SKM-1 (cell line): ENCODE results near the gene MCTS1.
"Not testable (repeated sequence)": the region's sequence is repeated elsewhere in the genome, so short reads cannot be mapped to it uniquely, and the experiment has no call there.

ENCODE experiments used
- DNase-seq: peaks from one replicate; lab custom pipeline; 2025; ENCODE audit not compliant: unreplicated experiment; lab: John Stamatoyannopoulos, UW

Gene MCTS1, protein sequence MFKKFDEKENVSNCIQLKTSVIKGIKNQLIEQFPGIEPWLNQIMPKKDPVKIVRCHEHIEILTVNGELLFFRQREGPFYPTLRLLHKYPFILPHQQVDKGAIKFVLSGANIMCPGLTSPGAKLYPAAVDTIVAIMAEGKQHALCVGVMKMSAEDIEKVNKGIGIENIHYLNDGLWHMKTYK

DNA sequence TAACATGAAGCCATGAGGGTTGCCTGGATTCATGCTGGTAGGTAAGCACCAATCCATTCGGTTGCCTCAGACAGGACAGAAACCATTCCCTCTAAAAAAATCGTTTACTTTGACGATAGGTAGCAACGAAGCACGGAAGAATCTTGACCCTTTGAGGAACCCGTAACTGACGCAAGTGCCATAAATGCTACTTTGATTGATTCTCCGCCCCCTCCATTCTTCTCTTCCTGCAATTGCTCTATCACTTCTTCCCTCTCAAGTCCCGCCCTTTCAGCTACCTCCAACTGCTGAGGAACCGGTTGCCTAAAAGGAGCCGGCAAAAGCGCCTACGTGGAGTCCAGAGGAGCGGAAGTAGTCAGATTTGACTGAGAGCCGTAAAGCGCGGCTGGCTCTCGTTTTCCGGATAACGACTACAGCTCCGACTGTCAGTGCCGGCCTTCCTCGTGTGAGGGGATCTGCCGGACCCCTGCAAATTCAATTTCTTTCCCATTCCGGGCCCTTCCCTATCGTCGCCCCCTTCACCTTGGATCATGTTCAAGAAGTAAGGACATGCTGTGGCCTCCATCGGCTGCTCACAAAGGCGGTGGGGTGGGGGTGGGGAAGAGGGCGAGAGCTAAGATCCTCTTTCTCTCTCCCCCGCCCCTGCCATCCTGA is at the start of gene MCTS1:
Gene MCTS1, plus strand, starts transcription at position 395 of the 654 bp plus-strand sequence. Its CDS starts 136 bp downstream, at position 531.
- peak; percentile 77 for DNase-seq

DNA sequence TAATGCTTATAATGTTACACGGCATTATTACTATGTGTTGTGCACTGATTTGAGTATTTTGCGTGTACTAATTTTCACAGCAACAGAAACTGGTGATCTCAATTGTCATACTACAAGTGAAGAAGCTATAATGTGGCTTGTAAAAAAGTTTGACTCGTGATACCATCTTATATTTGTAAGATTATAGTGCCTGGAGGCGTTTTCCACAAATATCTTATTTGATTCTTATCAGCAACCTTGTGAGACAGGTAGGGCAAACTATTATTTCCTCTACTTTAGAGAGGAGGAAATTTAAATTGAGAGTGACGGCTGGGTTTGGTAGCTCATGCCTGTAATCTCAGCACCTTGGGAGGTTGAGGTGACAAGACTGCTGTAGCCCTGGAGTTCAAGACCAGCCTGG is 47.6 kb upstream of the MCTS1 start:
- DNase-seq: no peak

DNA sequence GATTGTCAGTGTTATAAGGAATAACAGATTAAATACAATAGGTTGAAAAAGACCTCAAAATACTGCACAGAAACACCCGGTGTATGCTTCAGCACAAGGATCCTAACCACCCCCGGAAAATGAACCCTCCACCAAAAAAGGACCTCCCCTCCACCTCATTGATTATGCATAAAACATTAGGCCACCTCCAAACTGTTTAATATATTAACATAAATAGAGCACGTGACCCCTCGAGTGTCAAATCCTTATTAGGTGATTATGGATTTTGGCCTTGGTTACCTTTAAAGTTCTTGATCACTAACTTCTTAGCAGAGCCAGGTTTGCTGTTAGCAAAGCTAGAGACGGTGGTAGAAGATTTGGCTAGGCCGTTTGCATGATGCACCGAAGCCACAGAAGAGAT is 44.1 kb upstream of the MCTS1 start:
- DNase-seq: no peak

DNA sequence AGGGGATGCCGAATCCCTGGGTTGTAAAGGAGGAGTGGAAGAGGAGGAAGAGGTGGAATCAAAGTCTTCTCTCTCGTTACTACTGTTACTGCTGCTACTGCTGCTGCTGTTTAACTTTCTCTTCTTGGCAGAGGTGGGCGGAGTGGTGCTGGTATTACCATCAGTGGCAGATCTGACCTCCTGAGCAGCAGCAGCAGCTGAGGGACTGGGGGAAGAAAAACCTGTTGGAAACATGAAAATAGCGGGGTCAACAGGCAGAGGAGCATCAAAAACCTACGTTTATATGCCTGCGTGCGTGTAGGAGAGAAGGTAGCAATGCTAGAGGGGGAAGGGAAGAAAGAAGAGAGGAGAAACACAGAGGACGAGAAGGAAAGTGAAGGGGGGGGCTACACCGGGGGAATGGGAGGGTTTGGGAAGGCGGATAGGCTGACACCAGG is 43.5 kb upstream of the MCTS1 start:
- peak; percentile 0 for DNase-seq

DNA sequence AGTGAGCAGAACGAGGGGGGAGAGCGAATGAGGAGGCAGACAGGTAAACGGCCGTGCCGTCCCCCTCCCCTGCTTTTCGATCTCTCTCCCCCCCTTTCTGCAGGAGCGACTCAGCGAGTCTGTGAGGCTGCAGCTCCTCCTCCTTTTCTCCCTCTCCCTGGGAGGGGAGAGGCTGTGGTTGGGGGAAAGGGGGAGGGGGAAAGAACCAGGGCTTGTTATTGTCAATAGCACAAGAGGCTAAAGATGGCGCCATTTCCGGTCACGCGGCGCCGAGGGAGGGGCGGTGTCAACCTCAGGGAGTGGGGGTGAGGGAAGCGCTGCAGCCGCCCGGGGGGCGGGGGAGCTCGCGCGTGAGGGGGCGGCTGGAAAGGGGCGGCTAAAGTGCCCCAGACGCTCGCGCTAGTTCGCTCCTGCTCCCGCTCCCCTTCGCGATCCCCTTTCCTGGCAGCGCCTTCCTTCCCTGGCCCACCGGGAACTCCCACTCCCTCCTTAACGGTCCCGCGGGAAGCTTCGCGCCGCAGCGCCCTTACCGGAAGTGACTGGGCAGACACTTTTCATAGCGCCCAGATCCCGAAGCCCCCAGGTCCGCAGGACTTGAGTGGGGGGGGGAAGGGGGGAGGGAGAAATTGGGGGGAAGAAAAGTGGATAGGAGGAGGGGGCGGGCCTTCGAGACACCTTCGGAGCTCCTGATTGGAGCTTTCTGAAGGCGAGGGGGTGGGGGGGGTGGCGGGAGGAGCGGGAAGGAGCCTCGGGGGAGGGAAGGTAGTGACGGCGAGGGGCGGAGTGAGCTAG is 42.9 kb upstream of the MCTS1 start, which contains the start of gene CUL4B:
Gene CUL4B, minus strand, starts transcription at position 121 of the 792 bp plus-strand sequence. CDS start 324 bp downstream, outside the sequence.
- DNase-seq: peak; percentile 42

DNA sequence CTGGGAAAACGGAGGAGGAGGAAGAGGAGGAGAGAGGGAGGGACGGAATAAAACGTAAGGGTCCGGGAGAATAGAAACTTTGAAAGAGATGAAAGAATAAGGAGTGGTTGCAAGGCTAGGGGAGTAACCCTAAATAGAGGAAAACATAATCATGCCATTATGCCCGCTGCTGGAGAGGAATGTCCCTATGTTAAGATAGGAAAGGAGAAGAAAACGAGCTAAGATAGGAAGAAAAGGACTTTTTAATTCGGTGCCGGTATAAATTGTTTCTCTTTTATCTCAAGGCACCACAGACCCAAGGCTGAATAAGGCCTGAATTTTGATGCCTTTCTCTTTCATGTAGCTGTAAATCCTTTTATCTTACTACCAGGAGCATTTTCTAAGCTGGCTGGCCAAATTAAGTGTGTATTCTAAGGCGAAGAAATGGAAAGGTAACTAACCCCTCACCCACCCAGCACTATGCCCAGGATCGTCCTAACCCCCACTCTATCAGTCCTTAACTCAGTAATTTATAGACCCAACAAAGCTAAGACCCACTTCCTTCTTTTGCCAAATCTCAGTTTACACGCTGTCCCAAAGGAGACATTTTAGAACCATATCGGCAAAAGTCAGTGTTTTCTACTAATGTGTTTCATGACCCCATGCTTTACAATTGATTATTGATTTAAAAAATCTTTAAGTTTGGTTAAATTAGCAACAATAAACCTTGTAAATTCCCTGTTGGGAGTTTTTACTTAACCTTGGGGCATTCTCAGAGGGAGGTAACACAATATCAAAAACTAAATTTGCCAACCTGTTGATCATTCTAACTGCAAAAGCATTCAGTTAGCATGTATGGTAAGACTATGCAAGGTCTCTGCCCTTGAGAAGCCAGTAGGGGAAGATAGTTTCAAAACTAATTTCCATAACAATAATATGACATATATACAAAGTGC is 42.0 kb upstream of the MCTS1 start:
- DNase-seq: no peak

DNA sequence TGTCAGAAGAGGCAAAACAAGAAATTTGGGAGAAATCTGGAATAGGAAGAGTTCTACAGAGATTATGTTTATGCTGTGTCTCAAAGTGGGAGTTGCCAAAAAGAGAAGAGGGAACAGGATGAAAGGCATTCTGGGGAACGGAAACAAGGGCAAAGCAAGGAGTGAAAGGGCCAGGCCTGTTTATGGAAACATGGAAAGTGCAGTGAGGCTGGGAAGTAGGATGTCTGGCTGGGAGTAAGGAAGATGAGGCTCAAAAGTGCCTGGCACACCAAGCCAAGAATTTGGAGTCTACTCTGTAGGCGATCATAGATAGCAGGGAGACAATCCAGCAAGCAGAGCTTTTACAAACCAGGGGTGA is 41.4 kb upstream of the MCTS1 start:
- DNase-seq: no peak

DNA sequence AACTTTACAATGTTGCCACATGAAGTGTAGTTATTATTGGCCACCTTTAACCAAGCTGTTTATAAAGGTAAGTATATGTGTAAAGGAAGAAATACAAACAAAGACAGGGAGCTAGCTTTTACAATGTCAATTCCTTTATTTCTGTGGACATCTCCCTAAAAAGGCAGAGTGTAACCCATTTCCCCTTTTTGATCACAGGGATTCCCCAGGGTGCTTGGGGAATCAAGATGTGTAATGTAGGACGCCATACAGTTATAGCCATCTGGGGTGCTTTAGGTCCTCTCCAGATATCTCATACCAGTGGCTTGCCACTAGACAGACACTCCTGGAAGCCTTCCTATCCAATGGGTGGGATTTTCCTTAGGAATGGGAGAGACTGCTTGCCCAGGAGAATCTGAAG is 39.0 kb upstream of the MCTS1 start:
- no peak for DNase-seq

DNA sequence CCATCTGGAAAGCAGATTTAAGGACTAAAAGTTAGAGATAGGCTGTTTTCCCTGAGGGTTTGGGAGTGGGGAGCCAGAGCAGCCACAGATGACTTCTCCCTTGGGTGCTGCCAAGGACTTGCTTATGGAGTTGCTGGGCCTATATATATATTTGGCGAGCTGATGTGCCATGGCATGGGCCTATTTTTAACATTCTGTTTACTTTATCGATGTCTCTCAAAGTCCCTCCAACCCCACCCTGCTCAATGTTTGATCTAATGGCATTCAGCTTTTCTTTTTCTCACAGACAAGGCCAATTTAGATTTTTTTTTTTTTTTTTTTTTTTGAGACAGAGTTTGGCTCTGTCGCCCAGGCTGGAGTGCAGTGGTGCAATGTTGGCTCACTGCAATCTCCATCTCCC is 37.1 kb upstream of the MCTS1 start:
- no peak for DNase-seq

DNA sequence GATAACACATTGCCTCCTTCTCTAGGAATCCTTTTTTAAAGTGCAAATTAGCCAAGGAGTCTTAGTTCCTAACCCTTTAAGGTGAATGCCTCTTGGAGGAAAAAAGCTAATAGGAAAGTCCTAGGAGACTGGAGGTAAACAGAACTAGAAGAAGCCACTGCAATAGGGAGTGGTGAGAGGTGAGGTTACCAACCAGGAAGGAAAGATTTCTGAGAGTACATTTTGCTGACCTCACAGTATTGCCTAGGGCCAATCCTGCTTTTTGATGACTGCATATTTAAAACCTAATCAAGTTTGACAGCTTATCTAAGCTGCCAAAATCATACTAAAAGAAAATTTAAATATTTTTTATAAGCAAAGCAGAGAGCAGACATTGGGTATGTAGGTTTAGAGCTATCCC is 35.9 kb upstream of the MCTS1 start:
- no peak for DNase-seq

DNA sequence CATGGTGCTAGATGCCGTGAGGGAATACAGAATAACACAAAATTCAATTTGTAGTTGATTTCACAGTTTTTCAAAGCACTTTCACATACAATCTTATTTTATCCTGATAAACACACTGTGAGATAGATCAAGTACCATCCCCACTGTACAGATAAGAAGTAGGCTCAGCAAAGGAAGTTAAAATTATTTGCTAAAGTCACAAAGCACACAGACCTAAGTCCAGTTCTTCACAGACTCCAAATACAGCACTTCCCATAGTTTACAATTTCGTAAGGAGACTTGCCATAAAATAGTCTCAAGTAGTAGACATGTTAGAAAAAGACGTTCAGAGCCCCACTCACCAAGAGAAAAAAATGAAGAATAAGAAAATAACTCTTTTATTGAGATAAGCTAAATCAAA is 35.3 kb upstream of the MCTS1 start:
- DNase-seq: no peak

DNA sequence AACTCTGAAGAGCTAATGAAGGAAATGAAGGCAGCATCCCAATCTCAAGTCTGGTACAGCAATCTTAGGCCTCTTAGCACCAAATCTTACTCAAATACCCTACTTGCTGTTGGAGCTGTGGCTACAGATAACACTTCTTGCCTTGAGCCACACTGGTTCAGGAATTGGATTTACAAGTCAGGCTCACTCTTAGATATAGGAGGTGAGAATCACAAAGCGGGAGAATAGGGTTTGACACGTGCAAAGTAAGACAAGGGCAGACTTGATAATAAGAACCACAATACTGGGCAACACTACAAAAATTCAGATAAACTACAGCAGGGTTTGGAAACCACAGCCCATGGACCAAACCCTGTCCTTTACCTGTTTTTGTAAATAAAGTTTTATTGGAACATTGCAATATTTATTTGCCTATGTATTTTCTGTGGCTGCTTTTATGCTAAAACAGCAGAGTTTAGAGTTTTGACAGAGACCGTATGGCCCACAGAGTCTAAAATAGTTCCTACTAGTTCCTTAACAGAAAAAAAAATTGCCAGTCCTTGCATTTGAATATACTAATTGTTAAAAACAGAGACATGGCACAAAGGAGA is 33.8 kb upstream of the MCTS1 start:
- DNase-seq: no peak

DNA sequence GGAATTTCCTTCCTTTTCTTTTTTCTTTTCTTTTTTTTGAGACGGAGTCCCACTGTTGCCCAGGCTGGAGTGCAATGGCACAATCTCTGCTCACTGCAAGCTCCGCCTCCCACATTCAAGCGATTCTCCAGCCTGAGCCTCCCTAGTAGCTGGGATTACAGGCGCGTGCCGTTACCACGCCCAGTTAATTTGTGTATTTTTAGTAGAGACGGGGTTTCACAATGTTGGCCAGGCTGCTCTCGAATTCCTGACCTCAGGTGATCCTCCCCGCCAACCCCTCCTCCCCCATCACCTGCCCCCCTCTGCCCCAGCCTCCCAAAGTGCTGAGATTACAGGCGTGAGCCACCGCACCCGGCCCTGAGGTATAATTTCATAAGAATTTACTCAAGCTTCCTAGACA is 30.1 kb upstream of the MCTS1 start:
- not testable (repeated sequence) for DNase-seq

DNA sequence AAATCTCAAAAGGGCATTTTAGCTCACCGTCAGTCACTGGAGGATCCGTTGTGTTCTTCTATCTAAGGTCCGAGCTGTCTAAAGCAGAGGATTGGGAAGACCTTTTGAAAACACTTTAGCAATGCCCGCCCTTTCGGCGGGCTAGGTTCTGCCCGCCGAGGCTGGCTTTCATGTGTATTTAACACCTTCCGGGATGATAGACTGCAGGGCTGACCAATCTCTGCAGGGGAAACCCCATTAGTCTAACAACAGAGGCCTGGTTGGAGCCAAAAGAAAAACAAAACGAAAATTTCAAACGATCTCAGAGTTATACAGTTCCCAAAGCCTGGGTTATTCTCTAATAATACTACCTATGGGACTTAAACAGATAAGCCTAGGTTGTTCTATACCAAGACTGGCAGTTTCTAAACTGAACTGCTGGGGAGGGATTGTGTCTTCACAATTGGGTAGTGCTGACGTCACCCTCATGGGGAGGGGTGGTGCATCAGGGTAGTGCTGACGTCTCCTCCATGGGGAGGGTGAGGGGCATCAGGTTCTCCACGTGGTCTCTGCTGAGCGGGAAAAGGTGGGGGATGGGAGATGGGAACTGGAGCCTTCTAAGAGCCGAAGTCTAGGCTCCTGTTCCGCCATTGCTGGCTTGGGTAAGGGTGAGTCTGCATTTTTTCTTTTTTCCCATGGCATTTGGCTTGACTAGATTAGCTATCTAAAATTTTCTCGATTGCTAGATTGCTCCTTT is 28.4 kb upstream of the MCTS1 start:
- DNase-seq: no peak

DNA sequence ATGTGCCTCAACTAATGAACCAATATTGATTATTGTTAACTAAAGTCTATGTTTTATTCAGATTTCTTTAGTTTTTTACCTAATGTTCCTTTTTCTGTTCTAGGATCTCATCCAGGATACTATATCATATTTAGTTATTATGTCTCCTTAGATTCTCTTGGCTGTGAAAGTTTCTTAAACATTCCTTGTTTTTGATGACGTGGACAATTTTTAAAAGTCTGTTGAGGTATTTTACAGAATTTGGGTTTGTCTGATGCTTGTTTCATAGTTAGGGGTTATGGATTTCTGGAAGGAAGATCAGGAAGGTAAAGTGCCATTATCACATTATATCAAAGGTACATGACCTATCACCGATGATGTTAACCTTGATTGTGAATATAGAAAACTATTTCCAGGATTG is 18.2 kb upstream of the MCTS1 start:
- DNase-seq: no peak

DNA sequence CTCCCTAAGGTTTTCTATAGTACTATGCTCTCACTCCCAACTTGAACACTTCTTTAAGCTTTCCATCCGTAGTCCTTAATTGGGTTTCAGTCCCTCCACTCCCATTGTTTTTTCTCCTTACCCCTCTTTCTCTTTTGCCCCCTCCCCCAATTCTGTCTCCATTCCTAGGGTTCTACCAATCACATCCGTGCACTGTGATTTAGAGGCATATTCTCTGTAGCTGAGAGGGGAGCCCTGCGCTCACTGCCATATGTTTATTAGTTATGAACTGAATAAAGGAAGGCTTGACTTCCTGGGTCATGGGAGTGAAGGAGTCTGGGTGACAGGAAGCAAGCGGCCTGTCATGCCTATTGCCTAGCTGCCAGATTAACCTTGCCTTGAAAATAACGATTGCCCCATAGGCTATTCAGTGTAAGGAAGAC is 471 bp downstream of the MCTS1 start:
- DNase-seq: peak; percentile 11

DNA sequence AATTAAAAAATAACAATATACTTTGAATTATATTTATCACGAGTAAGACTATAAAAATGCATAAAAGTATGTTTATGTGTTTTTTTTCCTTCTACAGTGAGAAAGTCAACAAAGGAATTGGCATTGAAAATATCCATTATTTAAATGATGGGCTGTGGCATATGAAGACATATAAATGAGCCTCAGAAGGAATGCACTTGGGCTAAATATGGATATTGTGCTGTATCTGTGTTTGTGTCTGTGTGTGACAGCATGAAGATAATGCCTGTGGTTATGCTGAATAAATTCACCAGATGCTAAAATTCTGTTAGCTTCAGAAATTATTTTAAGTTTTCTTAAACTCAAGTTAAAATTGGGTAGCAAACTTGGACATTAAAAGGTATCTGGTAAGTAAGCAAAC is 8.2 kb downstream of the MCTS1 start:
- DNase-seq: no peak

DNA sequence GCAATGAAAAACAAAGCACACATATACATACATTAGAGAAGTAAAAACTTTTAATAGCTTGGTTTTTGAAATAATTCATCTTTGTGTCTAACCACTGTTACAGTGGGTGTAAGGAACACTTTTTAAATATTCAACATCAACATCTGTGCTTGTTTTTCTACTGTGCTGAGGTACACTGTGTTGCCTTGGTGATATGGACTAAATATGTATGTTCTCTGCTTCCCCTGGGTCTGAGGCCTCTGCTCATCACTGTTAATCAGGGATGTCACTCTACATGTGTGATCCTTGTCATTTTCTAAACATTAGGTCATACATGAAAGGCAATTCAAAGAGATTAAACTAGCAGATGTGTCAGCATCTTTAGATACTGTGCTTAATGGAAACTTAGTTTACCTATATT is 10.9 kb downstream of the MCTS1 start:
- DNase-seq: no peak

DNA sequence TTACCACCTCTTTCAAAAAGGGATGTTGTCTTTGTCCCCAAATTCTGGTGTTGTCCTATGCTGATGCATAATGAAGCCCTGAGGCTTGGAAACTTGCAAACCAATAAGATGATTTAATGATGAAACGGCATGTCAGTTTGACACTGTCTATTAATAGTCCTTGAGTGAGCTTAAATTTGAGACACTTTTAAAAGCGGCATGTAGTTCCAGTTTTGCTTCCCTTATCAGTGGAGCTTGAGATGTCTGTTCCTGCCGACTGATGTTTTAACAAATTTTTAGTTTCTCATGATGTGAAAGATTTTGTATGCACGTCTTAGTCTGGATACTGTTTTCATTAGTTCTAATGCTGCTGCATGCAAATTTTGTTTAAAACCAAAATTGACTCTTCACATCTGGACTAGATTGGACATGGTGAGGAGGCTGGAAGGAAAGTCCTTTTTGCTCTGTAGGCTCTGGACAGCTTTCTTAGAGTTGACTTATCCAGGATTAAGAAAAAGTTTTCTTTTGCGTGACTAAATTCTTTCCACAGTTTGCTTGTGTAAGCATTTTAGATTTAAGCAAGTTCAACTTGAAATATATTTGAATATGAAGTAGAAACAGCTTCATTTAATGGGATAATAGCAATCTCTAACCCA is 14.2 kb downstream of the MCTS1 start:
- no peak for DNase-seq

DNA sequence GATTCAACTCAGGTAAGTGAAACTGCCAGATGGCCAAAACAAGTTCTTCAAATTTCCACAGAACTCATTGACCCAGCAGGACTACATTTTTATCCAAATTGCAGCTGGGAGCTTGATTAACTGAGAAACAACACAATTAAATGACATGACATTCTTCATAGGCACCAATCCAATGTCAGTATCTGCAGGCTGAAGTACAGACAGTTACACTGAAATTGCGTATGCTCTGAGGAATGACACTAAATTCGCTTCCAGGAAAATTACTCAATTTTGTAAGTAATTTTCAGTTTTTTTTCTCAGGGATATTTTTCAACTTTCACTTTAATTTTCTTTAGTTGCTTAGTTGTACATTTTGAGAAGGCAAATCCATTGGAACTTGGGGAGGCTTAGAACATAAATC is 21.5 kb downstream of the MCTS1 start:
- no peak for DNase-seq
